Measurements from ENCODE around the gene NDUFAF3.

The NDUFAF3 gene

GRCh38 chr3:49057268-49057667 lies 35.3 kb downstream of the NDUFAF3 start:
- no peak overlapping the region for H3K4me3 ChIP-seq (ENCODE audit: control insufficient read depth, low read depth, low read length)
- no peak for TF ChIP-seq CTCF (conservative IDR thresholded peaks at IDR 0.05; ENCODE audit: control insufficient read depth, insufficient read depth, low read depth, low read length)
- no peak for DNase-seq (ENCODE audit: low read depth)

- H3K4me3 ChIP-seq (ENCODE audit: control insufficient read depth, low read depth, low read length): no peak overlapping the region
- no peak for DNase-seq (ENCODE audit: low read depth)
- no peak for TF ChIP-seq CTCF (conservative IDR thresholded peaks at IDR 0.05; ENCODE audit: control insufficient read depth, insufficient read depth, low read depth, low read length)
Observed at GRCh38 chr3:49058011-49058410, 36.1 kb downstream of the NDUFAF3 start.

All from fibroblast of mammary gland (primary cell).